Activated T-helper 1 cell treated with anti-CD3 and anti-CD28 coated beads, Interleukin-12 subunit alpha, Interleukin-12 subunit beta, Interleukin-2, Interleukin-4 antibody, amounts not matched to agents 30 ng/mL and 10 ng/mL and 1 ng/mL, durations not matched to agents 14 hours and 24 hours and 36 hours (primary cell): ENCODE results near the gene CCDC144A. TPM values are rescaled to one million over a fixed set of nuclear protein-coding genes. Genes with fewer than 3 reads are reported as not detected.
"Not testable (repeated sequence)": the region's sequence is repeated elsewhere in the genome, so short reads cannot be mapped to it uniquely, and the experiment has no call there.

Experiments used
- DNase-seq: peaks from one replicate; pipeline ENCODE4 v3.0.0; 2021; ENCODE audit warnings: low spot score
- H3K27ac Mint-ChIP-seq: one replicate; pipeline ENCODE4 v1.8.0; 2021; ENCODE audit warnings: mild to moderate bottlenecking, mixed read lengths
- H3K27me3 Mint-ChIP-seq: one replicate; pipeline ENCODE4 v1.8.0; 2022; ENCODE audit warnings: mild to moderate bottlenecking, moderate library complexity, mixed read lengths; ENCODE audit not compliant: insufficient read depth
- H3K36me3 Mint-ChIP-seq: one replicate; pipeline ENCODE4 v1.8.0; 2021; ENCODE audit warnings: low read depth, mixed read lengths
- H3K4me1 Mint-ChIP-seq: one replicate; pipeline ENCODE4 v1.8.0; 2021; ENCODE audit warnings: low read depth, mixed read lengths
- H3K4me3 Mint-ChIP-seq: one replicate; pipeline ENCODE4 v1.8.0; 2021; ENCODE audit warnings: mild to moderate bottlenecking, moderate library complexity, mixed read lengths
- H3K9me3 Mint-ChIP-seq: one replicate; pipeline ENCODE4 v1.8.0; 2021; ENCODE audit warnings: mixed read lengths
- intact Hi-C: fragments of 100-400 bp; cut with micrococcal nuclease; formaldehyde crosslinking; loops from one replicate; pipeline ENCODE4 v1.15.1; 2024
- total RNA-seq: library from RNA; stranded (reverse); gene quantifications from 2 replicates; pipeline ENCODE4 v1.2.3, GENCODE V29; 2022

Gene CCDC144A
- total RNA-seq, 1 donor from 2014 or later = 3.1 TPM

GRCh38 chr17:16683290-16684138 is 6.5 kb upstream of the CCDC144A start:
- DNase-seq, H3K4me1 Mint-ChIP-seq, H3K4me3 Mint-ChIP-seq, H3K36me3 Mint-ChIP-seq, intact Hi-C loops, H3K9me3 Mint-ChIP-seq, H3K27ac Mint-ChIP-seq: not testable (repeated sequence)
- peaks cover 28% of the 10 kb centered on the region for H3K27me3 Mint-ChIP-seq

GRCh38 chr17:16686019-16686418 is 4.0 kb upstream of the CCDC144A start:
- DNase-seq, intact Hi-C loops, H3K4me1 Mint-ChIP-seq, H3K36me3 Mint-ChIP-seq, H3K4me3 Mint-ChIP-seq, H3K27ac Mint-ChIP-seq, H3K9me3 Mint-ChIP-seq: not testable (repeated sequence)
- H3K27me3 Mint-ChIP-seq = peaks cover 25% of the 10 kb centered on the region

- intact Hi-C loops, DNase-seq, H3K27ac Mint-ChIP-seq, H3K4me1 Mint-ChIP-seq, H3K4me3 Mint-ChIP-seq, H3K9me3 Mint-ChIP-seq, H3K36me3 Mint-ChIP-seq: not testable (repeated sequence)
- peaks cover 18% of the 10 kb centered on the region for H3K27me3 Mint-ChIP-seq
These were observed 2.9 kb upstream of the CCDC144A start for GRCh38 chr17:16687151-16687550.

- H3K4me3 Mint-ChIP-seq, DNase-seq, H3K27ac Mint-ChIP-seq, H3K27me3 Mint-ChIP-seq, H3K9me3 Mint-ChIP-seq, H3K4me1 Mint-ChIP-seq, H3K36me3 Mint-ChIP-seq: not testable (repeated sequence)
- intact Hi-C loops = loop anchor here (5.0 kb wide), 1 partner anchor 153 kb away; no protein-coding TSS in a partner anchor
These were observed 406 bp downstream of the CCDC144A start for GRCh38 chr17:16690447-16690846.

- H3K27me3 Mint-ChIP-seq, DNase-seq, H3K9me3 Mint-ChIP-seq, H3K4me3 Mint-ChIP-seq, intact Hi-C loops, H3K27ac Mint-ChIP-seq, H3K36me3 Mint-ChIP-seq, H3K4me1 Mint-ChIP-seq: not testable (repeated sequence)
These were observed 7.6 kb downstream of the CCDC144A start for GRCh38 chr17:16697603-16698002.

- H3K27me3 Mint-ChIP-seq = peaks cover 30% of the 10 kb centered on the region
- DNase-seq, H3K27ac Mint-ChIP-seq, H3K4me1 Mint-ChIP-seq, H3K4me3 Mint-ChIP-seq, intact Hi-C loops, H3K36me3 Mint-ChIP-seq, H3K9me3 Mint-ChIP-seq: not testable (repeated sequence)
These were observed 55.6 kb downstream of the CCDC144A start for GRCh38 chr17:16745492-16746203.

- DNase-seq, H3K4me1 Mint-ChIP-seq, H3K27ac Mint-ChIP-seq, H3K9me3 Mint-ChIP-seq, H3K36me3 Mint-ChIP-seq, intact Hi-C loops, H3K4me3 Mint-ChIP-seq: not testable (repeated sequence)
- H3K27me3 Mint-ChIP-seq = peaks cover 33% of the 10 kb centered on the region
These were observed 56.5 kb downstream of the CCDC144A start for GRCh38 chr17:16746571-16746970.

- H3K36me3 Mint-ChIP-seq, H3K4me1 Mint-ChIP-seq, H3K27ac Mint-ChIP-seq, H3K4me3 Mint-ChIP-seq, H3K9me3 Mint-ChIP-seq, DNase-seq, intact Hi-C loops: not testable (repeated sequence)
- peaks cover 28% of the 10 kb centered on the region for H3K27me3 Mint-ChIP-seq
These were observed 60.5 kb downstream of the CCDC144A start for GRCh38 chr17:16750515-16750914.

- H3K4me1 Mint-ChIP-seq, H3K9me3 Mint-ChIP-seq, H3K36me3 Mint-ChIP-seq, intact Hi-C loops, H3K27ac Mint-ChIP-seq, DNase-seq, H3K4me3 Mint-ChIP-seq: not testable (repeated sequence)
- peaks cover 19% of the 10 kb centered on the region for H3K27me3 Mint-ChIP-seq
These were observed 61.3 kb downstream of the CCDC144A start for GRCh38 chr17:16751224-16751923.

- H3K4me3 Mint-ChIP-seq, H3K4me1 Mint-ChIP-seq, H3K36me3 Mint-ChIP-seq, DNase-seq, intact Hi-C loops, H3K27ac Mint-ChIP-seq, H3K9me3 Mint-ChIP-seq: not testable (repeated sequence)
- H3K27me3 Mint-ChIP-seq = peaks cover 18% of the 10 kb centered on the region
These were observed 61.9 kb downstream of the CCDC144A start for GRCh38 chr17:16751924-16752287.

GRCh38 chr17:16757520-16757919 is 67.5 kb downstream of the CCDC144A start:
- H3K27me3 Mint-ChIP-seq, H3K4me1 Mint-ChIP-seq, H3K36me3 Mint-ChIP-seq, H3K4me3 Mint-ChIP-seq, DNase-seq, H3K9me3 Mint-ChIP-seq, intact Hi-C loops, H3K27ac Mint-ChIP-seq: not testable (repeated sequence)

- H3K4me1 Mint-ChIP-seq, DNase-seq, H3K36me3 Mint-ChIP-seq, H3K27ac Mint-ChIP-seq, H3K4me3 Mint-ChIP-seq, H3K27me3 Mint-ChIP-seq, H3K9me3 Mint-ChIP-seq, intact Hi-C loops: not testable (repeated sequence)
These were observed 68.1 kb downstream of the CCDC144A start for GRCh38 chr17:16758177-16758576.
